Sigmoid colon (tissue), 7 donors: ENCODE measurements around the gene ELFN2. TPM values are rescaled to one million over a fixed set of nuclear protein-coding genes. Genes with fewer than 3 reads are reported as not detected.

Experiments
- DNase-seq: peaks from one replicate; pipeline ENCODE4 v3.0.0-alpha.2; 2019
- H3K27ac ChIP-seq, 4 donors: fragments of 200-600 bp; sonication (generic); one replicate each; pipeline ENCODE4 v1.5.1; 2016 to 2019; ENCODE audit warnings: mild to moderate bottlenecking in 1 of 4
- H3K27me3 ChIP-seq, 3 donors: fragments of 200-600 bp; sonication (generic); one replicate each; pipeline ENCODE4 v1.5.1; 2019; ENCODE audit warnings: mild to moderate bottlenecking in 1 of 3
- H3K36me3 ChIP-seq, 4 donors: fragments of 200-600 bp; sonication (generic); one replicate each; pipeline ENCODE4 v1.5.1; 2016 to 2019
- H3K4me1 ChIP-seq, 4 donors: fragments of 200-600 bp; sonication (generic); one replicate each; pipeline ENCODE4 v1.5.1; 2017 to 2019
- H3K4me3 ChIP-seq, 4 donors: fragments of 200-600 bp; sonication (generic); one replicate each; pipeline ENCODE4 v1.5.1; 2017 to 2019; ENCODE audit warnings: mild to moderate bottlenecking in 2 of 4, moderate library complexity in 1 of 4
- H3K9me3 ChIP-seq, 4 donors: fragments of 200-600 bp in 3 of 4; sonication (generic) in 3 of 4; one replicate each; pipeline versions ENCODE4 v1.5.1 to v1.6.1; 2013 to 2019
- CTCF ChIP-seq, 4 experiments: fragments of 450-650 bp in 3 of 4; fragments of 200-600 bp in 1 of 4; IDR thresholded peaks; one replicate each; pipeline ENCODE4 v1.5.1; 2016 to 2019; ENCODE audit warnings: antibody characterized with exemption in 4 of 4, mild to moderate bottlenecking in 3 of 4, moderate library complexity in 2 of 4
- EP300 ChIP-seq, 4 donors: sonication (generic); formaldehyde crosslinking; IDR thresholded peaks; one replicate each; pipeline ENCODE4 v1.6.1; 2017; ENCODE audit warnings: antibody characterized with exemption in 4 of 4
- POLR2A ChIP-seq, 2 donors: fragments of 450-650 bp; IDR thresholded peaks; one replicate each; pipeline ENCODE4 v1.6.1; 2016; ENCODE audit warnings: antibody characterized with exemption in 2 of 2, mild to moderate bottlenecking in 2 of 2, moderate library complexity in 2 of 2
- POLR2AphosphoS5 ChIP-seq, 4 donors: sonication (generic); formaldehyde crosslinking; IDR thresholded peaks; one replicate each; pipeline ENCODE4 v1.6.1; 2017; ENCODE audit warnings: antibody characterized with exemption in 4 of 4
- WGBS, 2 donors: extraction: QIAGEN DNeasy Blood & Tissue Kit; methylation state at CpG; one replicate each; pipeline ENCODE4 v1.1.7; 2013; 5-methylcytosine and 5-hydroxymethylcytosine counted together
- intact Hi-C: fragments of 100-400 bp; cut with DNase I; formaldehyde crosslinking; loops from one replicate; pipeline ENCODE4 v1.15.1; 2023
- polyA plus RNA-seq, 3 donors: library from polyadenylated mRNA; stranded (reverse); fragments of 200-250 nt; gene quantifications; one replicate each; pipeline ENCODE4 v1.2.3, GENCODE V29; 2013
- total RNA-seq, 4 donors: library from RNA; depleted of rRNA; stranded (reverse); fragments of >200 nt; gene quantifications; one replicate each; pipeline ENCODE4 v1.1.0, GENCODE V29; 2016
- donor health status: healthy with polysubstance abuse.
- donor health status: Bipolar disorder and iron deficiency.
- donor health status: healthy.

Gene ELFN2
- total and polyA plus RNA-seq, 7 donors, result under 0.01 to 0.55 (median 0.15) TPM; not detected in 3

GRCh38 chr22:37328017-37328416 is 99.3 kb downstream of the ELFN2 start:
- DNase-seq, result no peak
- Histone ChIP-seq H3K4me3 (no peak overlapping the region), H3K36me3 (no peaks in the 10 kb centered on the region), H3K9me3 (no peaks in the 10 kb centered on the region), H3K4me1 (peaks cover 0 to 7% (median 3%) of the 10 kb centered on the region in 4 donors), H3K27me3 (peaks cover 29 to 97% (median 66%) of the 10 kb centered on the region in 3 donors), H3K27ac (no peak overlapping the region)
- WGBS, 2 donors, result 91 to 94% methylated on average over 8 of the region's 8 CpGs
- TF ChIP-seq POLR2AphosphoS5 (IDR thresholded peaks at IDR 0.05) (no peak), CTCF (IDR thresholded peaks at IDR 0.05) (no peak), POLR2A (IDR thresholded peaks at IDR 0.05) (no peak), EP300 (IDR thresholded peaks at IDR 0.05) (no peak)
- intact Hi-C loops, result no loop called here

- H3K9me3 ChIP-seq, result no peaks in the 10 kb centered on the region
- no peaks in the 10 kb centered on the region for H3K36me3 ChIP-seq
- intact Hi-C loops, result no loop called here
- no peak overlapping the region for H3K27ac ChIP-seq
- DNase-seq, result no peak
- H3K27me3 ChIP-seq, result peaks cover 24 to 89% (median 53%) of the 10 kb centered on the region in 3 donors
- WGBS, 2 donors, result 10 to 50% methylated on average over 7 of the region's 7 CpGs
- TF ChIP-seq POLR2A (IDR thresholded peaks at IDR 0.05), result no peak
- H3K4me1 ChIP-seq, result peaks cover 0 to 7% (median 3%) of the 10 kb centered on the region in 4 donors
- H3K4me3 ChIP-seq, result no peak overlapping the region
These were observed 100.6 kb downstream of the ELFN2 start for GRCh38 chr22:37326726-37327125.

GRCh38 chr22:37325039-37325395 is 102.3 kb downstream of the ELFN2 start:
- no peaks in the 10 kb centered on the region for H3K36me3 ChIP-seq
- peaks cover 20 to 71% (median 37%) of the 10 kb centered on the region in 3 donors for H3K27me3 ChIP-seq
- H3K4me1 ChIP-seq, result peaks cover 0 to 7% (median 3%) of the 10 kb centered on the region in 4 donors
- 4 to 5% methylated on average over 21 of the region's 21 CpGs for WGBS, 2 donors
- DNase-seq, result no peak
- intact Hi-C loops, result no loop called here
- no peak overlapping the region for H3K4me3 ChIP-seq
- H3K27ac ChIP-seq, result no peak overlapping the region
- H3K9me3 ChIP-seq, result no peaks in the 10 kb centered on the region
- TF ChIP-seq POLR2AphosphoS5 (IDR thresholded peaks at IDR 0.05) (no peak), CTCF (IDR thresholded peaks at IDR 0.05) (no peak), POLR2A (IDR thresholded peaks at IDR 0.05) (no peak), EP300 (IDR thresholded peaks at IDR 0.05) (no peak)

- DNase-seq, result no peak
- Histone ChIP-seq H3K27ac (no peak overlapping the region), H3K4me3 (no peak overlapping the region), H3K9me3 (no peaks in the 10 kb centered on the region), H3K27me3 (peaks cover 20 to 66% (median 37%) of the 10 kb centered on the region in 3 donors), H3K4me1 (peaks cover 0 to 7% (median 3%) of the 10 kb centered on the region in 4 donors), H3K36me3 (no peaks in the 10 kb centered on the region)
- WGBS, 2 donors, result 3 to 9% methylated on average over 51 of the region's 51 CpGs
- TF ChIP-seq POLR2AphosphoS5 (IDR thresholded peaks at IDR 0.05) (no peak), EP300 (IDR thresholded peaks at IDR 0.05) (no peak), CTCF (IDR thresholded peaks at IDR 0.05) (no peak), POLR2A (IDR thresholded peaks at IDR 0.05) (no peak)
- intact Hi-C loops, result no loop called here
These were observed 102.8 kb downstream of the ELFN2 start for GRCh38 chr22:37324340-37325038.

GRCh38 chr22:37320726-37321677 is 106.3 kb downstream of the ELFN2 start:
- intact Hi-C loops, result no loop called here

More at GRCh38 chr22:37320726-37321677, 106.3 kb downstream of the ELFN2 start:
- Histone ChIP-seq H3K36me3 (no peaks in the 10 kb centered on the region), H3K9me3 (no peaks in the 10 kb centered on the region), H3K4me1 (peaks cover 0 to 7% (median 3%) of the 10 kb centered on the region in 4 donors), H3K27ac (no peak overlapping the region), H3K27me3 (peaks cover 24 to 35% (median 26%) of the 10 kb centered on the region in 3 donors), H3K4me3 (no peak overlapping the region)
- 44 to 76% methylated on average over 16 of the region's 16 CpGs for WGBS, 2 donors
- DNase-seq, result no peak
- TF ChIP-seq EP300 (IDR thresholded peaks at IDR 0.05) (no peak), POLR2A (IDR thresholded peaks at IDR 0.05) (no peak), CTCF (IDR thresholded peaks at IDR 0.05) (no peak), POLR2AphosphoS5 (IDR thresholded peaks at IDR 0.05) (no peak)
